Measurements from ENCODE around the gene B4GALNT3.
A peak's percentile ranks its signal among the peaks of the same experiment; 100 is the strongest.

Gene B4GALNT3

GRCh38 chr12:468671-469389, 9.1 kb downstream of the B4GALNT3 start:
- no peak for DNase-seq (ENCODE audit: low spot score)

GRCh38 chr12:470133-470532, 10.4 kb downstream of the B4GALNT3 start:
- DNase-seq (ENCODE audit: low spot score): no peak

- DNase-seq (ENCODE audit: low spot score): no peak
Measured at GRCh38 chr12:473198-473597, 13.5 kb downstream of the B4GALNT3 start.

- DNase-seq (ENCODE audit: low spot score): no peak
Measured at GRCh38 chr12:473863-474577, 14.3 kb downstream of the B4GALNT3 start.

- no peak for DNase-seq (ENCODE audit: low spot score)
Measured at GRCh38 chr12:475286-475685, 15.5 kb downstream of the B4GALNT3 start.

- DNase-seq (ENCODE audit: low spot score): no peak
Measured at GRCh38 chr12:479161-479560, 19.4 kb downstream of the B4GALNT3 start.

GRCh38 chr12:480831-481816, 21.4 kb downstream of the B4GALNT3 start:
- DNase-seq (ENCODE audit: low spot score): peak; percentile 44

- DNase-seq (ENCODE audit: low spot score): no peak
Measured at GRCh38 chr12:482061-482460, 22.3 kb downstream of the B4GALNT3 start.

- no peak for DNase-seq (ENCODE audit: low spot score)
Measured at GRCh38 chr12:484096-484495, 24.4 kb downstream of the B4GALNT3 start.

GRCh38 chr12:490260-490659, 30.5 kb downstream of the B4GALNT3 start:
- DNase-seq (ENCODE audit: low spot score): no peak

GRCh38 chr12:495466-495865, 35.7 kb downstream of the B4GALNT3 start:
- DNase-seq (ENCODE audit: low spot score): no peak

GRCh38 chr12:496736-497135, 37.0 kb downstream of the B4GALNT3 start:
- DNase-seq (ENCODE audit: low spot score): no peak

- DNase-seq (ENCODE audit: low spot score): no peak
Measured at GRCh38 chr12:497501-498160, 37.9 kb downstream of the B4GALNT3 start.

- no peak for DNase-seq (ENCODE audit: low spot score)
Measured at GRCh38 chr12:499837-500458, 40.2 kb downstream of the B4GALNT3 start.

GRCh38 chr12:501722-502447, 42.1 kb downstream of the B4GALNT3 start:
- no peak for DNase-seq (ENCODE audit: low spot score)

- DNase-seq (ENCODE audit: low spot score): no peak
Measured at GRCh38 chr12:503111-503761, 43.5 kb downstream of the B4GALNT3 start.

GRCh38 chr12:505221-505620, 45.5 kb downstream of the B4GALNT3 start:
- DNase-seq (ENCODE audit: low spot score): no peak

- no peak for DNase-seq (ENCODE audit: low spot score)
Measured at GRCh38 chr12:507391-507796, 47.7 kb downstream of the B4GALNT3 start.

- no peak for DNase-seq (ENCODE audit: low spot score)
Measured at GRCh38 chr12:508145-508544, 48.4 kb downstream of the B4GALNT3 start.

GRCh38 chr12:508795-509194, 49.1 kb downstream of the B4GALNT3 start:
- DNase-seq (ENCODE audit: low spot score): no peak
